Loucy (cell line): ENCODE measurements around the gene VCX2.

Experiments
- EZH2phosphoT487 ChIP-seq: fragments of 200-600 bp; IDR thresholded peaks from 2 replicates; pipeline ENCODE4 v1.6.1; 2018; ENCODE audit warnings: antibody characterized with exemption, mild to moderate bottlenecking, moderate library complexity, borderline replicate concordance
- TF ChIP-seq, protein P1 (sequence below): fragments of 200-600 bp; sonication (generic); conservative IDR thresholded peaks from 2 replicates; pipeline ENCODE4 v1.5.1; 2014; ENCODE audit warnings: mild to moderate bottlenecking, antibody characterized with exemption, low read length

DNA sequence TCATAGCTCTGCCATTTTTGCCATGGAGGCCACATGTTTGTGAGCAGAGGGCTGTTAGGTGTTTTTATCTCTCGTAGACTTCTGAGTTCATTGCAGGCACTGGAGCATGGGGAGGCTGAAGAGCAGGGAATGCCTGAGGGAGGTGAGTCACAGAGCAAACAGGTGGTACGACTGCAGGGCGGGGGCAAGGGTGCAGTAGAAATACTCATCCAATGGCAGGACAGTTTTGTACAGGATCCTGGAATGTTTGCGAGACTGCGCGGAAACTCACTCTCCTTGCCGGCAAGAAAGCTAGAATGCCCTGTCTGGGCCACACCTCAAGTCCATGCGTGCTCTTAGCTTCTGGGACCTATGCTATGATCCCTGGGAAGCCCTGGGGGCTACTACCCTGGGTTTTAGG, 20.0 kb upstream of the VCX2 start:
- TF ChIP-seq, protein P1, sequence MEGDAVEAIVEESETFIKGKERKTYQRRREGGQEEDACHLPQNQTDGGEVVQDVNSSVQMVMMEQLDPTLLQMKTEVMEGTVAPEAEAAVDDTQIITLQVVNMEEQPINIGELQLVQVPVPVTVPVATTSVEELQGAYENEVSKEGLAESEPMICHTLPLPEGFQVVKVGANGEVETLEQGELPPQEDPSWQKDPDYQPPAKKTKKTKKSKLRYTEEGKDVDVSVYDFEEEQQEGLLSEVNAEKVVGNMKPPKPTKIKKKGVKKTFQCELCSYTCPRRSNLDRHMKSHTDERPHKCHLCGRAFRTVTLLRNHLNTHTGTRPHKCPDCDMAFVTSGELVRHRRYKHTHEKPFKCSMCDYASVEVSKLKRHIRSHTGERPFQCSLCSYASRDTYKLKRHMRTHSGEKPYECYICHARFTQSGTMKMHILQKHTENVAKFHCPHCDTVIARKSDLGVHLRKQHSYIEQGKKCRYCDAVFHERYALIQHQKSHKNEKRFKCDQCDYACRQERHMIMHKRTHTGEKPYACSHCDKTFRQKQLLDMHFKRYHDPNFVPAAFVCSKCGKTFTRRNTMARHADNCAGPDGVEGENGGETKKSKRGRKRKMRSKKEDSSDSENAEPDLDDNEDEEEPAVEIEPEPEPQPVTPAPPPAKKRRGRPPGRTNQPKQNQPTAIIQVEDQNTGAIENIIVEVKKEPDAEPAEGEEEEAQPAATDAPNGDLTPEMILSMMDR = no peak
- no peak for TF ChIP-seq EZH2phosphoT487
